Esophagus mucosa (tissue), 1 donor: Measurements from ENCODE around the gene FUT6. TPM values are rescaled to one million over a fixed set of nuclear protein-coding genes. Genes with fewer than 3 reads are reported as not detected.
A peak's percentile ranks its signal among the peaks of the same experiment; 100 is the strongest.
"Not testable (repeated sequence)": the region's sequence is repeated elsewhere in the genome, so short reads cannot be mapped to it uniquely, and the experiment has no call there.

Source experiments
- ATAC-seq: fragments of 200-7000 bp; cut with Tn5 transposase; one replicate; pipeline ENCODE4 v1.9.1; 2020
- total RNA-seq: library from RNA; stranded (reverse); gene quantifications from one replicate; pipeline ENCODE4 v1.2.4, GENCODE V29; 2023
- donor health status: DM: yes; HTN: yes; CAD: no.

Gene FUT6
- total RNA-seq: 56.9 TPM

GRCh38 chr19:5839065-5840017 is at the start of gene FUT6:
TSS of gene FUT6 (minus strand) at chr19:5839702. CDS start at chr19:5832567, 7,135 bp downstream.
- peak; percentile 4 for ATAC-seq

GRCh38 chr19:5884065-5884811 is 44.7 kb upstream of the FUT6 start:
- not testable (repeated sequence) for ATAC-seq

GRCh38 chr19:5883157-5883873 is 43.8 kb upstream of the FUT6 start:
- not testable (repeated sequence) for ATAC-seq

- peak; percentile 78 for ATAC-seq
Measured at GRCh38 chr19:5882421-5882968, 43.0 kb upstream of the FUT6 start.

- no peak for ATAC-seq
Measured at GRCh38 chr19:5881543-5882299, 42.2 kb upstream of the FUT6 start.

GRCh38 chr19:5880604-5881078 is 41.1 kb upstream of the FUT6 start:
- no peak for ATAC-seq

- no peak for ATAC-seq
Measured at GRCh38 chr19:5880196-5880595, 40.7 kb upstream of the FUT6 start.

- no peak for ATAC-seq
Measured at GRCh38 chr19:5877882-5878281, 38.4 kb upstream of the FUT6 start.

- ATAC-seq: no peak
Measured at GRCh38 chr19:5877427-5877826, 37.9 kb upstream of the FUT6 start.

- ATAC-seq: peak; percentile 62
Measured at GRCh38 chr19:5874496-5874895, 35.0 kb upstream of the FUT6 start.

- peak; percentile 41 for ATAC-seq
Measured at GRCh38 chr19:5873617-5874199, 34.2 kb upstream of the FUT6 start.

GRCh38 chr19:5870986-5871394 is 31.5 kb upstream of the FUT6 start:
- ATAC-seq: no peak

GRCh38 chr19:5867201-5868136 is 28.0 kb upstream of the FUT6 start:
- ATAC-seq: no peak

- no peak for ATAC-seq
Measured at GRCh38 chr19:5865772-5866171, 26.3 kb upstream of the FUT6 start.

- no peak for ATAC-seq
Measured at GRCh38 chr19:5864725-5865486, 25.4 kb upstream of the FUT6 start.

- no peak for ATAC-seq
Measured at GRCh38 chr19:5864013-5864720, 24.7 kb upstream of the FUT6 start.

- ATAC-seq: no peak
Measured at GRCh38 chr19:5863030-5863665, 23.6 kb upstream of the FUT6 start.
